GM19328 (cell line): ENCODE data around the gene ENG.

Source experiments
- ATAC-seq: cut with Tn5 transposase; IDR thresholded peaks from one replicate; pipeline ENCODE4 v1.9.1; 2021; ENCODE audit warnings: mild to moderate bottlenecking, moderate library complexity; ENCODE audit not compliant: unreplicated experiment

ENG gene

GRCh38 chr9:127866535-127866934 is 12.1 kb upstream of the ENG start:
- no peak for ATAC-seq

GRCh38 chr9:127865645-127866464 is 11.4 kb upstream of the ENG start:
- ATAC-seq: no peak

GRCh38 chr9:127863191-127863621 is 8.7 kb upstream of the ENG start:
- ATAC-seq: no peak

GRCh38 chr9:127862075-127863011 is 7.9 kb upstream of the ENG start:
- ATAC-seq: no peak

GRCh38 chr9:127860779-127861178 is 6.3 kb upstream of the ENG start:
- ATAC-seq: no peak

DNA sequence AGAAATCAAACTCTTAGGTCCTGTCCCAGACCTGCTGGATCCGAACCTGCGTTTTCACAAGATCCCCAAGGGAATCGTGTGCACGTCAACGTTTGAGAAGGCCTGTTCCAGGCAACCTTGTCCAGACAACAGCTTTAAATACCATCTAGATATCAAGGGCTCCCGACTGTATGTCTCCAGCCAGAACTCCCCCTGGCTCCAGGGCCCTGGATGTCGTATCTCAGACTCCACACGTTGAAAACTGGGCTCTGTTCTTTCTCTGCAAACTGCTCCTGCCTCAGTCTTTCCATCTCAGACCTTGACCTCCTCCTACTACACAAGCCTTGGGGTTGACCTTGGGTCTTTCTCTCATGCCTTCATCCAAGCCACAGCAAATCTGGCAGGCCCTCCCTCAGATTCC is 5.8 kb upstream of the ENG start:
- ATAC-seq: no peak

DNA sequence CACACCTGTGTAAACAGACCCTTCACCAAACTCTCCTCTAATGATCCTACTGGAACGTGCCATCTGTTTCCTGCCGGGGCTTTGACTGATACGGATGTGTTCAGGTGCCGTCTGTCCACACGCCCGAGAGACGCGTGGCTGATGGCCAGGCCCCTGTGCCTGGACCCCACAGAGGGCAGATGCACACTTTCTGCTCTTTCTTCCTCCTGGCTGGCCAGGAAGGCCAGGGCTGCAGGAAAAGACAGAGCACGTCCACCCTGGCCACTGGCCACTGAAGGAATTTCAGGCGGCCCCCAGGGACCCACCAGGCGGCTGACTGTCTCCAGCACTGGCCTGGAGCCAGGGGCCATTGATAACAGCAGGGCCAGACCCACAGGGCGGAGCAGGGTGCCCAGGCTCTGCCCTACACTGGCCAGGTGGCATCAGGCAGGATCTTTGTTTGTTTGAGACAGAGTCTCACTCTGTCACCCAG is 3.6 kb upstream of the ENG start:
- no peak for ATAC-seq

- no peak for ATAC-seq
Measured at GRCh38 chr9:127857278-127857677, 2.8 kb upstream of the ENG start.

DNA sequence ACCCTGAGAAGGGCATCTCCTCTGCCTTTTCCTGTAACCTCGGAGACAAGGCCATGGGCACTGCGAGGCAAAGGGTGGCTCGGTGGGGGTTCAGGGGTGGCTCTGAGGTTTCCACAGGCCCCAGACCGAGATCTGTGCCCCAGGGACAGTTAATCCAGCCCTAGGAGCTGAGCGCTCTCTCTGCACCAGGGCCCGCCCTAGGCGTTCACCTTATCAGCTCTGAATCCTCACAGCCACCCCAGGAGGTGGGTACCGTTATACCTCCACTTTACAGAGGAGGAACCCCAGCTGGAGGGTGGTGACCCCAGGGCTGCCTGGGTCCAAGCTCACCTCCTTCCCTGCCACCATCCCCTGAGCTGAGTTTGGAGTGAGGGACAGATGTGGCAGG is 2.3 kb upstream of the ENG start:
- no peak for ATAC-seq

GRCh38 chr9:127856094-127856728 is 1.8 kb upstream of the ENG start:
- no peak for ATAC-seq

DNA sequence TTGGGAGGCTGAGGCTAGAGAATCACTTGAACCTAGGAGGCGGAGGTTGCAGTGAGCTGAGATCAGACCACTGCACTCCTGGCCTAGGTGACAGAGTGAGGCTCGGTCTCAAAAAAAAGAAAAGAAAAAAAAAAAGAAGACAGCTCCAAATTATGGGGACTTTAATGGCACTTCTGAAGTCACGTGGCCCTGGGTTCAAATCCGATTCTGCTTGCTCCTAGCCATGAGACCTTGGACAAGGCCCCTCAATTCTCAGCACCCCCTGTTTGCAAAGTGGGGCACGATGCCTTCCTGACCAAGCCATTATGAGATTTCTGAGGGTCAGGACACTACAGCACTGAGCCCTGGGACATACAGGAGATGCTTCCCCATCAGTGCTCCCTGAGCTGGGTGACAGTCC is 1.1 kb upstream of the ENG start:
- ATAC-seq: no peak

DNA sequence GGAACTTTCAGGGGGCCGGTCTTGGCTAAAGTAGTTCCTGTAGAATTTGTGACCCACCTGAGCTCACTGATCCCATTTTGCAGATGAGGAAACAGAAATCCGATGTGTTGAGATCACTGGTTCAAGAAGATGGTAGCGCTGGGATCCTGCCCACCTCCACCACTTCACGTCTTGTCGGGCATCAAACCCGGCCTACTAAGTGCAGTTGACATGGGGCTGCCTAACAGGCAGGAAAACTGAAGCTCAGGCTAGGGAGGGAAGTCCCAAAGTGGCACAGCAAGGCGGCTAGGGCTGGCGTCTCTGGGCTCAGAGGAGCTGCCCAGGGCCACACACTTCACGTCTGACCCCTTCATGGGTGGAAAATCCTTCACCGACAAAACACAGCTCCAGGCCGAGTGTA is 502 bp upstream of the ENG start:
- ATAC-seq: no peak

DNA sequence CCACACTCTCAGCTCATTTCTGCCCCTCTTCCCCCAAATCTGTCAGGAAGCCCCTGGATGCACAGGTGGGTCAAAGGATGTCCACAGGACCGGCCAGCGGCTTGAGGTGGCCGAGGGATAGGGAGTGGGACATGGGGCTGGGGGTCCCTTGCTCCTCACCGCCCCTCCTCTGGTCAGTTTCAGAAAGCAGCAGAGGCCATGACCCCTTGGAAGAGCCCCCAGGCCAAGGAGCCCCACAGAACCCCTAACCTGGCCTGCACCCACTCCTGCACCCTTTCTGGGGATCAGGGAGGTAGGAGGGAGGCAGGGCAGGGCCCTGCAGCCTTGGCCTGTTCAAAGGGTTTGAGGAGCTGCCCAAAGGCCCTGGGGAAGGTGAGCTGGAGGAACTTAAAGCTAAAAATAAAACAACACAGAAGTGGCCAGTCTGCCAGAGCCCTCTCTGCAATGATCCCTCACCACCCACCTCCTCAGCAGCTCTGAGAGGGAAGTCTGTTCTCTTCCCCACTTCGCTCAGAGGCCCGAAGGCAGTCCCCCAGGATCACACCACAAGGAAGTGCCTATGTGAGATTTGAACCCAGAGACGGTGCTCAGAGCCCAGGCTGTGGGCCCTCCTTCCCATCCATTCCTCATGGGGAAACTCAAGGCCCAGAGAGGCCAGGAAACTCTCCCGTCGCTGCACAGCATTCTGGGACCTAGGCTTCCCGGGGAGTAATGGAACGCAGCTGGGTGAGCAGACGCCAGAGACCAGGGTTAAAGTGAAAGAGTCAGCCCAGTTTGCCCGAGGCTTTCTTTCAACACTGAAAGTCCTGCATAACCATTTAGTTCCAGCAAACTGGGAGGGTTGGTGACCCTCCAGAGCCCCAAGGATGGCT is 910 bp downstream of the ENG start:
- no peak for ATAC-seq

DNA sequence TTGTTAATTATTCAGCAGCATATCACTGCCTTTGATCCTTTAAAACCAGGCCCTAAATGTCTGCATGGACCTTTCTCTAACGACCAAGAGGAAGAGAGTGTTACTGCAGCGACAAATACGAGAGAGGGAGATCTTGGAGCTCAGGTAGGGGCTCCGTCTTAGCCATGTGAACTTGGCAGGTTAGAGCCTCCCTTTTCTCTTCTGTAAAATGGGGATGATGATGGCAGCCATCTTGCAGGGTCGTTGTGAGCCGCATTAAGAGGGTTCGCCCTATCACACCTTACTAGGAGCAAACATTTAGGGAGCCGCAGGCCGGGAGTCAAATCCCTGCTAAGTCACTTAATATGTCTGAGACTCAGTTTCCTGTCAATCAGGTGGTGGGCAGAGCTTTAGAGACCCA is 1.6 kb downstream of the ENG start:
- ATAC-seq: no peak

GRCh38 chr9:127850286-127850830 is 4.1 kb downstream of the ENG start:
- ATAC-seq: no peak

GRCh38 chr9:127848756-127849504 is 5.5 kb downstream of the ENG start:
- no peak for ATAC-seq

DNA sequence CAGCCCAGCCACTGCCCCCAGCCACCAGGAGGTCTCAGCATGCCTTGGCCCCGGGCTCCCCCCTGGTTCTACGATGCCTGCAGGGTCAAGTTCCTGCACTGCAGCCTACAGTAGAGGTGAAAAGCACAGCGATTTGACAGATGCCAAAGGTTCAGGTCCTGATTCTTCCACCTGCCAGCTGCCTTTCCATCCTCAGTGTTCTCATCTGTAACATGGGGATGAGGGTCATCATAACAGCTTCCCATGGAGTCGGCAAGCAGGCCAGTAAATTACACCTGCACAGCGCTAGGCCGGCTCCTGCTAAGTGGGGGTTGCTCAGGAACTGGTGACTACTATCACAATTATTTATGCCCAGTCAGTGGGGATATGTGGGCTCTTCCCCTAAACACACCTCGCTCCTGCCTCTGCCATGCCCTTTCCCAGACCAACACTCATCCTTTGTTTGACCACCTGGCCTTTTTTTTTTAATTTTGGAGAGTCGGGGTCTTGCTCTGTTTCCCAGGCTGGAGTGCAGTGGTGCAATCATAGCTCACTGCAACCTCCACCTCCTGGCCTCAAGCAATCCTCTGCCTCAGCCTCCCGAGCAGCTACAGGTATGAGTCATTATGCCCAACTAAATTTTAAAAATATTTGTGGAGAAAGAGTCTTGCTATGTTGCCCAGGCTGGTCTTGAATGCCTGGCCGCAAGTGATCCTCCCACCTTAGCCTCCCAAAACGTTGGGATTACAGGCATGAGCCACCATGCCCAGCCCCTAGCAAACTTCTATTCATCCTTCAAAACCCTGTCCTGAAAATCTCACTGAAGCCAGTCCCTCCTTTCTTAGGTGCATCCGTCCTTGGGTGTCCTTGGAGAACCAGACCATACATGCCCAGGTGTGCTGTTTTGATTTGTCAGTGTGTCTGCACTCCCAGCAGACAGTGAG is 6.4 kb downstream of the ENG start:
- ATAC-seq: no peak

GRCh38 chr9:127847178-127847510 is 7.3 kb downstream of the ENG start:
- no peak for ATAC-seq
